GM19455 (cell line): ENCODE results near the gene SLC20A1.
"Not testable (repeated sequence)": the region's sequence is repeated elsewhere in the genome, so short reads cannot be mapped to it uniquely, and the experiment has no call there.

ENCODE experiments used
- ATAC-seq: cut with Tn5 transposase; IDR thresholded peaks from one replicate; pipeline ENCODE4 v1.9.1; 2021; ENCODE audit not compliant: unreplicated experiment

Gene SLC20A1

GRCh38 chr2:112645310-112646101 is at the start of gene SLC20A1:
SLC20A1 (plus strand) TSS chr2:112645939; CDS start chr2:112646829, 890 bp downstream.
- ATAC-seq: peak; percentile 95

- ATAC-seq: no peak
Measured at GRCh38 chr2:112597537-112598322, 48.0 kb upstream of the SLC20A1 start.

GRCh38 chr2:112600634-112601033 is 45.1 kb upstream of the SLC20A1 start:
- ATAC-seq: no peak

- ATAC-seq: no peak
Measured at GRCh38 chr2:112601754-112602153, 44.0 kb upstream of the SLC20A1 start.

GRCh38 chr2:112602917-112603316 is 42.8 kb upstream of the SLC20A1 start:
- ATAC-seq: no peak

- no peak for ATAC-seq
Measured at GRCh38 chr2:112603731-112604130, 42.0 kb upstream of the SLC20A1 start.

- ATAC-seq: no peak
Measured at GRCh38 chr2:112604952-112605351, 40.8 kb upstream of the SLC20A1 start.

- no peak for ATAC-seq
Measured at GRCh38 chr2:112605926-112606325, 39.8 kb upstream of the SLC20A1 start.

- no peak for ATAC-seq
Measured at GRCh38 chr2:112606547-112606946, 39.2 kb upstream of the SLC20A1 start.

GRCh38 chr2:112607680-112608438 is 37.9 kb upstream of the SLC20A1 start:
- no peak for ATAC-seq

GRCh38 chr2:112609320-112609719 is 36.4 kb upstream of the SLC20A1 start:
- ATAC-seq: not testable (repeated sequence)

- not testable (repeated sequence) for ATAC-seq
Measured at GRCh38 chr2:112612283-112612682, 33.5 kb upstream of the SLC20A1 start.

- no peak for ATAC-seq
Measured at GRCh38 chr2:112614201-112614840, 31.4 kb upstream of the SLC20A1 start.

GRCh38 chr2:112615051-112615450 is 30.7 kb upstream of the SLC20A1 start:
- no peak for ATAC-seq

- not testable (repeated sequence) for ATAC-seq
Measured at GRCh38 chr2:112615798-112616197, 29.9 kb upstream of the SLC20A1 start.

GRCh38 chr2:112618383-112618782 is 27.4 kb upstream of the SLC20A1 start:
- ATAC-seq: no peak

GRCh38 chr2:112621790-112622527 is 23.8 kb upstream of the SLC20A1 start:
- ATAC-seq: no peak

GRCh38 chr2:112622528-112622849 is 23.2 kb upstream of the SLC20A1 start:
- no peak for ATAC-seq

- peak; percentile 92 for ATAC-seq
Measured at GRCh38 chr2:112623913-112624777, 21.6 kb upstream of the SLC20A1 start.
